ENCODE results near the gene SULT1E1.

Gene SULT1E1

GRCh38 chr4:69843301-69843700, 16.6 kb downstream of the SULT1E1 start:
- Mint-ChIP-seq H3K27ac (no peak overlapping the region), H3K9me3 (no peaks in the 10 kb centered on the region), H3K36me3 (ENCODE audit: low read depth) (peaks cover 40% of the 10 kb centered on the region), H3K27me3 (ENCODE audit: low read depth) (no peaks in the 10 kb centered on the region), H3K4me3 (no peak overlapping the region), H3K4me1 (peaks cover 2% of the 10 kb centered on the region)
- TF ChIP-seq, protein P1, sequence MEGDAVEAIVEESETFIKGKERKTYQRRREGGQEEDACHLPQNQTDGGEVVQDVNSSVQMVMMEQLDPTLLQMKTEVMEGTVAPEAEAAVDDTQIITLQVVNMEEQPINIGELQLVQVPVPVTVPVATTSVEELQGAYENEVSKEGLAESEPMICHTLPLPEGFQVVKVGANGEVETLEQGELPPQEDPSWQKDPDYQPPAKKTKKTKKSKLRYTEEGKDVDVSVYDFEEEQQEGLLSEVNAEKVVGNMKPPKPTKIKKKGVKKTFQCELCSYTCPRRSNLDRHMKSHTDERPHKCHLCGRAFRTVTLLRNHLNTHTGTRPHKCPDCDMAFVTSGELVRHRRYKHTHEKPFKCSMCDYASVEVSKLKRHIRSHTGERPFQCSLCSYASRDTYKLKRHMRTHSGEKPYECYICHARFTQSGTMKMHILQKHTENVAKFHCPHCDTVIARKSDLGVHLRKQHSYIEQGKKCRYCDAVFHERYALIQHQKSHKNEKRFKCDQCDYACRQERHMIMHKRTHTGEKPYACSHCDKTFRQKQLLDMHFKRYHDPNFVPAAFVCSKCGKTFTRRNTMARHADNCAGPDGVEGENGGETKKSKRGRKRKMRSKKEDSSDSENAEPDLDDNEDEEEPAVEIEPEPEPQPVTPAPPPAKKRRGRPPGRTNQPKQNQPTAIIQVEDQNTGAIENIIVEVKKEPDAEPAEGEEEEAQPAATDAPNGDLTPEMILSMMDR (IDR thresholded peaks at IDR 0.05; ENCODE audit: unreplicated experiment in 3 of 3) = no peak

DNA sequence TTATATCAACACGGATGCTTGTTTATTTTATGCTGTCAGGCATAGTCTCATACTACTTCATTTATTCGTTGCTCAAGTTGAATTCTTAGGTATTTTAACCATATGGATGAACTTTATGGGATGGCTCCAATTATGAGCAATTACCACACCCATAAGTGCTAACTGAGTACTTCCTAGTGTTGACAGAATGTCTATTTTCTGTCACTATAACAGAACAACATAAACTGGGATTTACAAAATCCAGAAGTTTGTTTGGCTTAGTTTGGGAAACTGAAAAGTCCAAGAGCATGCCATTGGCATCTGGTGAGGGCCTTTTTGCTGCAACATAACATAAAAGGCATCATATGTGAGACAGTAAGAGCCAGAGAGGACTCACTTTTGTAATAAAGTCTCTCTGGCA, 21.0 kb downstream of the SULT1E1 start:
- H3K4me3 Mint-ChIP-seq = no peak overlapping the region
- TF ChIP-seq, protein P1 (IDR thresholded peaks at IDR 0.05; ENCODE audit: unreplicated experiment in 3 of 3) = no peak

DNA sequence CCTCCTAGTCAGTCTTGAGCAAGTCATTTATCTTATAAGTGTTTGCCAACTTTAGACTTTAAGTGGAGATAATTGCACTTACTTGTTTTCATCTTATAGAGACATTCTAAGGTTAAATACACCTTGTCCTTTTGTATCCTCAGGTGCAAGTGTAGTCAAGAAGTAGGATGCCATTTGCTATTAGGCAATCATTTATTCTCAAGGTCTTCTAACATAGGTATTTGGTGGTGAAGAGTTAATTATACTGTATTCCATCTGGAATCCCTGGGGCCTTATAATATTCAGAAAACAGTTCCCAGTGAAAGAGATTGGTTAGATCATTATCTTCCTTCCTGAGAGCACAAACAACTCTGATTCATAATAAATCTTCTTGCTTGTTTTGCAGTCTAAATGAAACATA, 23.7 kb downstream of the SULT1E1 start:
- Mint-ChIP-seq H3K27me3 (ENCODE audit: low read depth) (no peaks in the 10 kb centered on the region), H3K4me3 (no peak overlapping the region), H3K36me3 (ENCODE audit: low read depth) (peaks cover 6% of the 10 kb centered on the region), H3K4me1 (peaks cover 7% of the 10 kb centered on the region), H3K9me3 (no peaks in the 10 kb centered on the region), H3K27ac (no peak overlapping the region)
- TF ChIP-seq, protein P1 (IDR thresholded peaks at IDR 0.05; ENCODE audit: unreplicated experiment in 3 of 3) = no peak

More for the DNA sequence above, 21.0 kb downstream of the SULT1E1 start:
- H3K27me3 Mint-ChIP-seq (ENCODE audit: low read depth) = no peaks in the 10 kb centered on the region
- no peak overlapping the region for H3K27ac Mint-ChIP-seq
- H3K9me3 Mint-ChIP-seq = no peaks in the 10 kb centered on the region
- no peaks in the 10 kb centered on the region for H3K4me1 Mint-ChIP-seq
- peaks cover 24% of the 10 kb centered on the region for H3K36me3 Mint-ChIP-seq (ENCODE audit: low read depth)

GRCh38 chr4:69835766-69836165, 24.2 kb downstream of the SULT1E1 start:
- TF ChIP-seq, protein P1 (IDR thresholded peaks at IDR 0.05; ENCODE audit: unreplicated experiment in 3 of 3) = no peak
- Mint-ChIP-seq H3K4me3 (no peak overlapping the region), H3K4me1 (peaks cover 10% of the 10 kb centered on the region), H3K9me3 (no peaks in the 10 kb centered on the region), H3K27ac (no peak overlapping the region), H3K36me3 (ENCODE audit: low read depth) (peaks cover 6% of the 10 kb centered on the region), H3K27me3 (ENCODE audit: low read depth) (no peaks in the 10 kb centered on the region)

- Mint-ChIP-seq H3K27ac (no peak overlapping the region), H3K4me3 (no peak overlapping the region), H3K4me1 (peaks cover 24% of the 10 kb centered on the region), H3K27me3 (ENCODE audit: low read depth) (no peaks in the 10 kb centered on the region), H3K36me3 (ENCODE audit: low read depth) (no peaks in the 10 kb centered on the region), H3K9me3 (no peaks in the 10 kb centered on the region)
- TF ChIP-seq, protein P1 (IDR thresholded peaks at IDR 0.05; ENCODE audit: unreplicated experiment in 3 of 3) = no peak
Measured at GRCh38 chr4:69833251-69833650, 26.7 kb downstream of the SULT1E1 start.

GRCh38 chr4:69832326-69833030, 27.5 kb downstream of the SULT1E1 start:
- H3K4me3 Mint-ChIP-seq = no peak overlapping the region
- H3K27me3 Mint-ChIP-seq (ENCODE audit: low read depth) = no peaks in the 10 kb centered on the region
- no peaks in the 10 kb centered on the region for H3K9me3 Mint-ChIP-seq
- TF ChIP-seq, protein P1 (IDR thresholded peaks at IDR 0.05; ENCODE audit: unreplicated experiment in 3 of 3) = no peak
- no peaks in the 10 kb centered on the region for H3K36me3 Mint-ChIP-seq (ENCODE audit: low read depth)
- no peak overlapping the region for H3K27ac Mint-ChIP-seq
- peaks cover 25% of the 10 kb centered on the region for H3K4me1 Mint-ChIP-seq
